Adipocyte (in vitro differentiated cells): ENCODE measurements around the gene CD72.
"Not testable (repeated sequence)": the region's sequence is repeated elsewhere in the genome, so short reads cannot be mapped to it uniquely, and the experiment has no call there.

ENCODE experiments used
- DNase-seq: peaks from one replicate; pipeline ENCODE4 v3.0.0-alpha.2; 2015; ENCODE audit warnings: low read depth
- H3K27me3 ChIP-seq: replicated peaks from 2 replicates; pipeline ENCODE4 v1.7.0; 2013; ENCODE audit warnings: mild to moderate bottlenecking, low read length, moderate library complexity; ENCODE audit not compliant: control insufficient read depth, insufficient read depth
- H3K36me3 ChIP-seq: 2 replicates; pipeline ENCODE4 v1.7.0; 2013; ENCODE audit warnings: low read length, mild to moderate bottlenecking, moderate library complexity; ENCODE audit not compliant: control insufficient read depth, insufficient read depth, severe bottlenecking
- H3K4me1 ChIP-seq: 2 replicates; pipeline ENCODE4 v1.7.0; 2013; ENCODE audit warnings: mild to moderate bottlenecking, low read length, moderate library complexity; ENCODE audit not compliant: control insufficient read depth, insufficient read depth
- H3K4me3 ChIP-seq: 2 replicates; pipeline ENCODE4 v1.7.0; 2013; ENCODE audit warnings: mild to moderate bottlenecking, low read length, moderate library complexity
- H3K9ac ChIP-seq: 2 replicates; pipeline ENCODE4 v1.7.0; 2013; ENCODE audit warnings: mild to moderate bottlenecking, low read length, moderate library complexity
- H3K9me3 ChIP-seq: 2 replicates; pipeline ENCODE4 v1.7.0; 2013; ENCODE audit warnings: mild to moderate bottlenecking, low read length, moderate library complexity; ENCODE audit not compliant: control insufficient read depth

The CD72 gene

GRCh38 chr9:35646533-35647265, 28.5 kb upstream of the CD72 start:
- Histone ChIP-seq H3K9me3 (no peaks in the 10 kb centered on the region), H3K4me1 (peaks cover 80% of the 10 kb centered on the region), H3K9ac (peak overlapping the region; percentile 91), H3K36me3 (no peaks in the 10 kb centered on the region), H3K4me3 (peak overlapping the region; percentile 86), H3K27me3 (no peaks in the 10 kb centered on the region)
- peak; percentile 98 for DNase-seq

GRCh38 chr9:35646153-35646532, 27.9 kb upstream of the CD72 start:
- peak overlapping the region; percentile 86 for H3K4me3 ChIP-seq

GRCh38 chr9:35645736-35646135, 27.5 kb upstream of the CD72 start:
- Histone ChIP-seq H3K4me3 (peak overlapping the region; percentile 86), H3K9ac (peak overlapping the region; percentile 91), H3K4me1 (peaks cover 71% of the 10 kb centered on the region)
- not testable (repeated sequence) for H3K36me3 ChIP-seq, H3K9me3 ChIP-seq, DNase-seq, H3K27me3 ChIP-seq

More at GRCh38 chr9:35646153-35646532, 27.9 kb upstream of the CD72 start:
- H3K36me3 ChIP-seq: no peaks in the 10 kb centered on the region
- no peaks in the 10 kb centered on the region for H3K27me3 ChIP-seq
- no peaks in the 10 kb centered on the region for H3K9me3 ChIP-seq
- peak; percentile 56 for DNase-seq
- H3K9ac ChIP-seq: peak overlapping the region; percentile 91
- peaks cover 75% of the 10 kb centered on the region for H3K4me1 ChIP-seq

GRCh38 chr9:35643046-35643445, 24.8 kb upstream of the CD72 start:
- H3K27me3 ChIP-seq: no peaks in the 10 kb centered on the region
- no peak for DNase-seq
- H3K4me1 ChIP-seq: peaks cover 54% of the 10 kb centered on the region
- H3K9me3 ChIP-seq: no peaks in the 10 kb centered on the region
- no peak overlapping the region for H3K4me3 ChIP-seq
- no peaks in the 10 kb centered on the region for H3K36me3 ChIP-seq
- H3K9ac ChIP-seq: no peak overlapping the region

- H3K9me3 ChIP-seq, H3K9ac ChIP-seq, H3K27me3 ChIP-seq, H3K4me3 ChIP-seq, H3K36me3 ChIP-seq, DNase-seq: not testable (repeated sequence)
- peaks cover 42% of the 10 kb centered on the region for H3K4me1 ChIP-seq
Observed at GRCh38 chr9:35641478-35641877, 23.3 kb upstream of the CD72 start.

- H3K36me3 ChIP-seq, H3K4me3 ChIP-seq, H3K27me3 ChIP-seq, H3K9me3 ChIP-seq, H3K9ac ChIP-seq, DNase-seq: not testable (repeated sequence)
- H3K4me1 ChIP-seq: peaks cover 40% of the 10 kb centered on the region
Observed at GRCh38 chr9:35640431-35640830, 22.2 kb upstream of the CD72 start.

GRCh38 chr9:35639631-35640030, 21.4 kb upstream of the CD72 start:
- H3K27me3 ChIP-seq: no peaks in the 10 kb centered on the region
- H3K4me1 ChIP-seq: peaks cover 33% of the 10 kb centered on the region
- DNase-seq: no peak
- no peaks in the 10 kb centered on the region for H3K36me3 ChIP-seq
- no peak overlapping the region for H3K4me3 ChIP-seq
- H3K9ac ChIP-seq: no peak overlapping the region
- no peaks in the 10 kb centered on the region for H3K9me3 ChIP-seq

- H3K27me3 ChIP-seq, DNase-seq, H3K36me3 ChIP-seq, H3K9ac ChIP-seq, H3K9me3 ChIP-seq, H3K4me3 ChIP-seq: not testable (repeated sequence)
- H3K4me1 ChIP-seq: peaks cover 30% of the 10 kb centered on the region
Observed at GRCh38 chr9:35639225-35639624, 21.0 kb upstream of the CD72 start.

GRCh38 chr9:35638751-35639150, 20.5 kb upstream of the CD72 start:
- not testable (repeated sequence) for DNase-seq, H3K4me3 ChIP-seq, H3K9me3 ChIP-seq, H3K9ac ChIP-seq, H3K27me3 ChIP-seq, H3K36me3 ChIP-seq
- H3K4me1 ChIP-seq: peaks cover 25% of the 10 kb centered on the region

- not testable (repeated sequence) for H3K36me3 ChIP-seq, H3K4me3 ChIP-seq, H3K27me3 ChIP-seq, H3K9me3 ChIP-seq, H3K9ac ChIP-seq, DNase-seq
- peaks cover 17% of the 10 kb centered on the region for H3K4me1 ChIP-seq
Observed at GRCh38 chr9:35637427-35637955, 19.3 kb upstream of the CD72 start.

GRCh38 chr9:35636877-35637246, 18.6 kb upstream of the CD72 start:
- H3K9me3 ChIP-seq, H3K36me3 ChIP-seq: not testable (repeated sequence)

More at GRCh38 chr9:35636877-35637246, 18.6 kb upstream of the CD72 start:
- DNase-seq, H3K4me3 ChIP-seq, H3K27me3 ChIP-seq, H3K9ac ChIP-seq: not testable (repeated sequence)
- peaks cover 16% of the 10 kb centered on the region for H3K4me1 ChIP-seq
